ACC112 (cell line): Measurements from ENCODE around the gene RFX3.

Source experiments
- H2AFZ ChIP-seq: fragments of 200-600 bp; sonication (generic); one replicate; pipeline ENCODE4 v1.6.0; 2017; ENCODE audit warnings: antibody characterized with exemption, low read length; ENCODE audit not compliant: unreplicated experiment
- H3K27ac ChIP-seq: fragments of 200-600 bp; sonication (generic); 2 replicates; pipeline ENCODE4 v1.5.1; 2014; ENCODE audit warnings: low read depth, mild to moderate bottlenecking, antibody characterized with exemption, low read length, moderate library complexity
- H3K27me3 ChIP-seq: fragments of 200-600 bp; sonication (generic); 2 replicates; pipeline ENCODE4 v1.6.1; 2014; ENCODE audit warnings: mild to moderate bottlenecking, antibody characterized with exemption, low read length, moderate library complexity, mixed read lengths; ENCODE audit not compliant: insufficient read depth
- H3K36me3 ChIP-seq: fragments of 200-600 bp; sonication (generic); 2 replicates; pipeline ENCODE4 v1.6.1; 2016; ENCODE audit warnings: mild to moderate bottlenecking, antibody characterized with exemption, low read length, moderate library complexity, mixed read lengths; ENCODE audit not compliant: insufficient read depth
- H3K4me1 ChIP-seq: fragments of 200-600 bp; sonication (generic); one replicate; pipeline ENCODE4 v1.6.1; 2016; ENCODE audit warnings: low read length, mixed read lengths; ENCODE audit not compliant: insufficient read depth, unreplicated experiment, control insufficient read depth
- H3K4me3 ChIP-seq: fragments of 200-600 bp; sonication (generic); 2 replicates; pipeline ENCODE4 v1.5.1; 2014; ENCODE audit warnings: mild to moderate bottlenecking, low read depth, low read length
- H3K79me2 ChIP-seq: fragments of 200-600 bp; sonication (generic); one replicate; pipeline ENCODE4 v1.6.0; 2016; ENCODE audit warnings: low read length; ENCODE audit not compliant: control insufficient read depth, unreplicated experiment, insufficient read depth

RFX3 gene

GRCh38 chr9:3181049-3181953 lies 344.5 kb downstream of the RFX3 start:
- no peak overlapping the region for H3K4me3 ChIP-seq

DNA sequence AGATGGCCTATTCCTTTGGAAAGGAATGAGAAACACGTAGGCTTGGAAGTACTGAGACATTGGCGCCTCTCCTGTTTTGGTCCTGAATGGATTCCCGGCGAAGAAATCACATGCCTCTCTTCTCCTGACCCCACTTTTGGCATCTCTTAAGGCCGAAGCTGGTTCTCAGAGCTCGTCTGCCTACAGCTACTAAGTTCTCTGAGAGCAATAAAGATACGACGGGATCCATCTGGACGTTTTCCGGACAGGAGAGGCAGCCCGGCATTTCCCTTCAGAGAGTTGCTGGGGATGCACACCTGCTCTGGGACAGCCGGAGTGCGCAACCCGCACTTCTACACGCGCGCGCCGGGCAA lies 345.1 kb downstream of the RFX3 start:
- Histone ChIP-seq H3K4me3 (no peak overlapping the region), H3K27me3 (peaks cover 72% of the 10 kb centered on the region), H3K27ac (no peak overlapping the region), H3K4me1 (no peaks in the 10 kb centered on the region), H3K36me3 (no peaks in the 10 kb centered on the region), H3K79me2 (no peaks in the 10 kb centered on the region), H2AFZ (no peak overlapping the region)

More at GRCh38 chr9:3181049-3181953, 344.5 kb downstream of the RFX3 start:
- Histone ChIP-seq H3K4me1 (no peaks in the 10 kb centered on the region), H3K36me3 (no peaks in the 10 kb centered on the region), H2AFZ (no peak overlapping the region), H3K27ac (no peak overlapping the region), H3K27me3 (peaks cover 72% of the 10 kb centered on the region), H3K79me2 (no peaks in the 10 kb centered on the region)

DNA sequence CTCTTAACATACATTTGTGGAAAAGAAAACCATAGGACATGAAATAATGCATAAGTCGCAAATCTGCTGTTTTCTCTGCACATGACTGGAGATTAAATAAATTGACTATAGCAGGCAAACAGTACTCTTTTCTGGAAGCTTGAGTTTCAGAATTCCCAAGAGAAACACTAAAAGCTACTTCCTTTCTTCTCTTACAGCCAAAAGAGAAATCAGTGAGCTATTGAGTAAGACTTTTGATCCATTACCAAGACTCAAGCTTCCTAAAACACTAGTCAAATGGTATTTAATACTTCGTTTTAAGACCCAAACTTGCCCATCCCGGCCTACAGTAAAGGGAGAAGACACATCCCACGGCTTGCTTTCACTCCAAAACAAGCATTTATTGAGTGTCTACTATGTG lies 346.1 kb downstream of the RFX3 start:
- no peaks in the 10 kb centered on the region for H3K36me3 ChIP-seq
- H3K27me3 ChIP-seq: peaks cover 71% of the 10 kb centered on the region
- H3K79me2 ChIP-seq: no peaks in the 10 kb centered on the region
- H2AFZ ChIP-seq: no peak overlapping the region
- H3K4me3 ChIP-seq: no peak overlapping the region
- no peak overlapping the region for H3K27ac ChIP-seq
- H3K4me1 ChIP-seq: no peaks in the 10 kb centered on the region

GRCh38 chr9:3177936-3178335 lies 347.9 kb downstream of the RFX3 start:
- Histone ChIP-seq H2AFZ (no peak overlapping the region), H3K4me1 (no peaks in the 10 kb centered on the region), H3K79me2 (no peaks in the 10 kb centered on the region), H3K27ac (no peak overlapping the region), H3K36me3 (no peaks in the 10 kb centered on the region), H3K4me3 (no peak overlapping the region), H3K27me3 (peaks cover 67% of the 10 kb centered on the region)

DNA sequence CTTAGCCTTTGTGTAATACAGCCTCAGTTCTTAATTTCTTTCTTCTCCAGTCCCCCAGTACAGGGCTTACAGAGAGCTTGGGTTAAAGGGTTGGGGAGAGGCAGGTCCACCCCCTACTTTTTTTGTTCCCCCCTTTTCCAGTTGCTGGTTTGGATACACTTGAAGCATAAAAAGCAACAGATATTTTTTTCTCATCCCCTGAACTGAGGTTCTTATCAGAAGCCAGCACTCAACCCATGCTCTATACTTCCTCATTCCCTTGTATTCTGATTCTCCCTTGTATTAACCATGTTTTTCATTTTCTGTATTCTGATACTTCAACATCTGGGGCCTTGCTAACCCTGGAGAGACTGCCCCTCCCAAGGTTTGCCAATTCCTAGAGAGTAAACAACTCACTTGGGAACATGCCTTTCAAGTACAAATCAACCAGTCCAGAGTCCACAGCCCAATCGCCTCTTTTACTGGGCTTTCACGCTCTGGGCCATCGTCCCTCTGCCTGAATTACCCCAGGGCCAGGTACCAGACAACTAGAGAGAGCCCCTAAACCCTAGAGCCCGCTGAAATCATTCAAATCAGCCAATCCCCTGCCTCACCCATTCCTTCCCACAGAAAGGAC lies 348.5 kb downstream of the RFX3 start:
- no peaks in the 10 kb centered on the region for H3K36me3 ChIP-seq
- H3K79me2 ChIP-seq: no peaks in the 10 kb centered on the region
- no peak overlapping the region for H2AFZ ChIP-seq
- H3K4me3 ChIP-seq: no peak overlapping the region
- no peaks in the 10 kb centered on the region for H3K4me1 ChIP-seq
- peaks cover 61% of the 10 kb centered on the region for H3K27me3 ChIP-seq
- no peak overlapping the region for H3K27ac ChIP-seq

GRCh38 chr9:3173374-3173773 lies 352.4 kb downstream of the RFX3 start:
- Histone ChIP-seq H3K79me2 (no peaks in the 10 kb centered on the region), H2AFZ (no peak overlapping the region), H3K27me3 (peaks cover 62% of the 10 kb centered on the region), H3K4me3 (no peak overlapping the region), H3K27ac (no peak overlapping the region), H3K4me1 (no peaks in the 10 kb centered on the region), H3K36me3 (no peaks in the 10 kb centered on the region)

- H3K27me3 ChIP-seq: peaks cover 64% of the 10 kb centered on the region
- H3K4me1 ChIP-seq: no peaks in the 10 kb centered on the region
- H2AFZ ChIP-seq: no peak overlapping the region
- no peaks in the 10 kb centered on the region for H3K79me2 ChIP-seq
- no peak overlapping the region for H3K4me3 ChIP-seq
- H3K27ac ChIP-seq: no peak overlapping the region
- no peaks in the 10 kb centered on the region for H3K36me3 ChIP-seq
Observed at GRCh38 chr9:3170819-3171218, 355.0 kb downstream of the RFX3 start.
